HEK293 (cell line): Measurements from ENCODE around the gene TINAGL1.

ENCODE experiments used
- CTCF ChIA-PET: fragments of 350-600 bp; formaldehyde crosslinking; extraction: SDS; loops from one replicate; lab custom pipeline; 2021; ENCODE audit warnings: antibody characterized with exemption; lab: Yijun Ruan, JAX
- POLR2A ChIA-PET: fragments of 300-600 bp; formaldehyde crosslinking; extraction: SDS; loops from one replicate; lab custom pipeline; 2020; ENCODE audit warnings: antibody characterized with exemption, inconsistent platforms; lab: Yijun Ruan, JAX
- H3K27ac ChIP-seq: fragments of 200-500 bp; sonication (Bioruptor generic); 2 replicates; pipeline ENCODE4 v1.5.1; 2014; ENCODE audit warnings: low read depth, low read length, control low read depth, inconsistent platforms; ENCODE audit errors: extremely low read depth
- H3K36me3 ChIP-seq, 2 experiments: fragments of 200-500 bp in 1 of 2; sonication (Bioruptor generic) in 1 of 2; 1 replicate in 1 of 2; 2 replicates in 1 of 2; pipeline ENCODE4 v1.5.1; 2014 to 2017; ENCODE audit warnings: inconsistent platforms in 2 of 2, low read length in 2 of 2; ENCODE audit not compliant: control insufficient read depth in 2 of 2, insufficient read depth in 1 of 2
- H3K4me1 ChIP-seq: fragments of 200-500 bp; sonication (Bioruptor generic); 2 replicates; pipeline ENCODE4 v1.5.1; 2014; ENCODE audit warnings: mild to moderate bottlenecking, low read length, inconsistent platforms; ENCODE audit not compliant: control insufficient read depth, insufficient read depth
- H3K4me3 ChIP-seq: 2 replicates; pipeline ENCODE4 v1.5.1; 2011; ENCODE audit warnings: low read depth, mild to moderate bottlenecking, control low read depth, low read length, moderate library complexity
- H3K9me3 ChIP-seq: fragments of 200-500 bp; sonication (Bioruptor generic); 2 replicates; pipeline ENCODE4 v1.5.1; 2014; ENCODE audit warnings: low read depth, low read length, inconsistent platforms; ENCODE audit not compliant: control insufficient read depth, insufficient read depth
- BCL11B ChIP-seq: fragments of 450-650 bp; formaldehyde crosslinking; IDR thresholded peaks from 2 replicates; pipeline ENCODE4 v1.5.1; 2016; ENCODE audit warnings: low read depth, missing biosample characterization, missing genetic modification characterization
- GLI4 ChIP-seq: fragments of 450-650 bp; formaldehyde crosslinking; IDR thresholded peaks from 2 replicates; pipeline ENCODE4 v1.5.1; 2016; ENCODE audit warnings: missing biosample characterization, missing genetic modification characterization
- GLIS2 ChIP-seq: fragments of 450-650 bp; formaldehyde crosslinking; IDR thresholded peaks from 2 replicates; pipeline ENCODE4 v1.5.1; 2016; ENCODE audit warnings: missing biosample characterization, missing genetic modification characterization
- KLF10 ChIP-seq: fragments of 450-650 bp; IDR thresholded peaks from 2 replicates; pipeline ENCODE4 v1.5.1; 2018; ENCODE audit warnings: missing biosample characterization, mild to moderate bottlenecking, missing genetic modification characterization
- KLF17 ChIP-seq: fragments of 450-650 bp; formaldehyde crosslinking; IDR thresholded peaks from 2 replicates; pipeline ENCODE4 v1.5.1; 2016; ENCODE audit warnings: missing biosample characterization, missing genetic modification characterization
- PRDM1 ChIP-seq: fragments of 450-650 bp; formaldehyde crosslinking; IDR thresholded peaks from 2 replicates; pipeline ENCODE4; 2016; ENCODE audit warnings: missing biosample characterization, missing genetic modification characterization
- SP2 ChIP-seq: fragments of 450-650 bp; formaldehyde crosslinking; IDR thresholded peaks from 2 replicates; pipeline ENCODE4 v1.5.1; 2016; ENCODE audit warnings: missing biosample characterization, missing genetic modification characterization
- TCF7L2 ChIP-seq: IDR thresholded peaks from 2 replicates; pipeline ENCODE4 v1.6.1; 2011; ENCODE audit warnings: low read depth, mild to moderate bottlenecking, inconsistent platforms, low read length, moderate library complexity, borderline replicate concordance
- ZFHX2 ChIP-seq: fragments of 450-650 bp; formaldehyde crosslinking; conservative IDR thresholded peaks from 2 replicates; pipeline ENCODE4 v1.5.1; 2016; ENCODE audit warnings: missing biosample characterization, missing genetic modification characterization
- ZNF140 ChIP-seq: fragments of 450-650 bp; formaldehyde crosslinking; IDR thresholded peaks from 2 replicates; pipeline ENCODE4 v1.5.1; 2016; ENCODE audit warnings: missing biosample characterization, missing genetic modification characterization
- ZNF26 ChIP-seq: fragments of 450-650 bp; formaldehyde crosslinking; IDR thresholded peaks from 2 replicates; pipeline ENCODE4 v1.5.1; 2016; ENCODE audit warnings: missing biosample characterization, missing genetic modification characterization
- ZNF354C ChIP-seq: fragments of 450-650 bp; formaldehyde crosslinking; IDR thresholded peaks from 2 replicates; pipeline ENCODE4 v1.5.1; 2016; ENCODE audit warnings: missing biosample characterization, missing genetic modification characterization, low read depth, borderline replicate concordance
- ZNF48 ChIP-seq: fragments of 450-650 bp; formaldehyde crosslinking; IDR thresholded peaks from 2 replicates; pipeline ENCODE4 v1.5.1; 2016; ENCODE audit warnings: missing biosample characterization, missing genetic modification characterization
- ZNF488 ChIP-seq: fragments of 450-650 bp; formaldehyde crosslinking; IDR thresholded peaks from 2 replicates; pipeline ENCODE4 v1.5.1; 2016; ENCODE audit warnings: missing biosample characterization, missing genetic modification characterization
- ZNF530 ChIP-seq: fragments of 450-650 bp; formaldehyde crosslinking; IDR thresholded peaks from 2 replicates; pipeline ENCODE4 v1.5.1; 2016; ENCODE audit warnings: low read depth, missing biosample characterization, missing genetic modification characterization
- ZNF560 ChIP-seq: fragments of 450-650 bp; formaldehyde crosslinking; IDR thresholded peaks from 2 replicates; pipeline ENCODE4 v1.5.1; 2017; ENCODE audit warnings: missing biosample characterization, missing genetic modification characterization, borderline replicate concordance
- ZNF580 ChIP-seq: fragments of 450-650 bp; formaldehyde crosslinking; IDR thresholded peaks from 2 replicates; pipeline ENCODE4 v1.5.1; 2016; ENCODE audit warnings: missing biosample characterization, missing genetic modification characterization
- ZNF596 ChIP-seq: fragments of 450-650 bp; IDR thresholded peaks from 2 replicates; pipeline ENCODE4 v1.5.0; 2018; ENCODE audit warnings: missing biosample characterization, mild to moderate bottlenecking, missing genetic modification characterization, moderate library complexity
- ZNF768 ChIP-seq: fragments of 450-650 bp; formaldehyde crosslinking; IDR thresholded peaks from 2 replicates; pipeline ENCODE4 v1.5.1; 2018; ENCODE audit warnings: missing biosample characterization, mild to moderate bottlenecking, missing genetic modification characterization
- ZNF791 ChIP-seq: fragments of 450-650 bp; formaldehyde crosslinking; IDR thresholded peaks from 2 replicates; pipeline ENCODE4 v1.5.1; 2016; ENCODE audit warnings: missing biosample characterization, missing genetic modification characterization
- ZNF843 ChIP-seq: fragments of 450-650 bp; formaldehyde crosslinking; IDR thresholded peaks from 2 replicates; pipeline ENCODE4 v1.5.1; 2016; ENCODE audit warnings: missing biosample characterization, missing genetic modification characterization
- ZSCAN4 ChIP-seq: fragments of 450-650 bp; formaldehyde crosslinking; IDR thresholded peaks from 2 replicates; pipeline ENCODE4 v1.5.1; 2017; ENCODE audit warnings: missing biosample characterization, missing genetic modification characterization

TINAGL1 gene

GRCh38 chr1:31577515-31578192 lies 1.3 kb downstream of the TINAGL1 start:
- H3K27ac ChIP-seq, result no peak overlapping the region
- ChIA-PET CTCF (interaction anchor here (0.5 to 1.5 kb wide), 5 partner anchors 11 to 648 kb away, joined by 3 to 5 read pairs (median 3); no protein-coding TSS in a partner anchor), POLR2A (interaction anchor here (0.6 to 1.6 kb wide), 2 partner anchors 14 to 211 kb away, joined by 3 read pairs; no protein-coding TSS in a partner anchor)
- H3K4me1 ChIP-seq, result no peaks in the 10 kb centered on the region
- no peak overlapping the region for H3K4me3 ChIP-seq
- H3K9me3 ChIP-seq, result no peaks in the 10 kb centered on the region
- TF ChIP-seq ZNF768 (tag by site-specific recombination), result peak; percentile 85
- 0 out of 2 replicates have a peak, but pooled peaks have one; percentile 15 for TF ChIP-seq ZSCAN4
- no peak for TF ChIP-seq ZNF488
- TF ChIP-seq PRDM1 (tag by site-specific recombination), result peak; percentile 62
- no peaks in the 10 kb centered on the region for H3K36me3 ChIP-seq

GRCh38 chr1:31579374-31579773 lies 3.1 kb downstream of the TINAGL1 start:
- Histone ChIP-seq H3K36me3 (no peaks in the 10 kb centered on the region), H3K4me3 (no peak overlapping the region), H3K9me3 (no peaks in the 10 kb centered on the region), H3K27ac (no peak overlapping the region), H3K4me1 (no peaks in the 10 kb centered on the region)
- ChIA-PET POLR2A (no interaction called here), CTCF (interaction anchor here (1.1 to 1.4 kb wide), 2 partner anchors 12 to 14 kb away, joined by 3 to 12 read pairs; no protein-coding TSS in a partner anchor)
- no peak for TF ChIP-seq ZNF530 (tag by site-specific recombination)
- no peak for TF ChIP-seq ZNF48 (tag by site-specific recombination)
- no peak for TF ChIP-seq TCF7L2

GRCh38 chr1:31580513-31580870 lies 4.2 kb downstream of the TINAGL1 start:
- POLR2A ChIA-PET, result interaction anchor here (0.9 kb wide), 1 partner anchor 9 kb away, joined by 3 read pairs; no protein-coding TSS in a partner anchor
- Histone ChIP-seq H3K4me1 (no peaks in the 10 kb centered on the region), H3K27ac (no peak overlapping the region), H3K36me3 (no peaks in the 10 kb centered on the region), H3K9me3 (no peaks in the 10 kb centered on the region), H3K4me3 (no peak overlapping the region)
- TF ChIP-seq KLF17 (tag by site-specific recombination) (no peak), SP2 (tag by site-specific recombination) (0 out of 2 replicates have a peak, but pooled peaks have one; percentile 10), ZNF354C (tag by site-specific recombination) (no peak), GLIS2 (peak; percentile 41)
- CTCF ChIA-PET, result interaction anchor here (0.7 to 0.8 kb wide), 2 partner anchors 18 to 38 kb away, joined by 3 to 5 read pairs; no protein-coding TSS in a partner anchor

GRCh38 chr1:31580891-31581603 lies 4.7 kb downstream of the TINAGL1 start:
- CTCF ChIA-PET, result interaction anchor here (0.7 to 1.7 kb wide), 4 partner anchors 12 to 38 kb away, joined by 3 to 8 read pairs (median 6); no protein-coding TSS in a partner anchor
- Histone ChIP-seq H3K4me3 (no peak overlapping the region), H3K36me3 (no peaks in the 10 kb centered on the region), H3K27ac (no peak overlapping the region), H3K4me1 (no peaks in the 10 kb centered on the region), H3K9me3 (no peaks in the 10 kb centered on the region)
- POLR2A ChIA-PET, result interaction anchor here (0.9 kb wide), 1 partner anchor 8 kb away, joined by 3 read pairs; no protein-coding TSS in a partner anchor
- TF ChIP-seq ZNF580 (no peak), ZFHX2 (tag by site-specific recombination) (no peak), ZNF791 (tag by site-specific recombination) (no peak), ZNF843 (tag by site-specific recombination) (no peak), ZNF26 (tag by site-specific recombination) (no peak), ZNF560 (no peak), GLI4 (tag by site-specific recombination) (no peak), KLF10 (tag by site-specific recombination) (no peak), ZNF140 (tag by site-specific recombination) (no peak), BCL11B (no peak), ZNF596 (tag by site-specific recombination) (no peak)
